ENCODE measurements around the gene PSMD4.
A peak's percentile ranks its signal among the peaks of the same experiment; 100 is the strongest.

The PSMD4 gene

GRCh38 chr1:151309811-151310323, 55.3 kb downstream of the PSMD4 start:
- no peak for DNase-seq (ENCODE audit: low read depth)

DNA sequence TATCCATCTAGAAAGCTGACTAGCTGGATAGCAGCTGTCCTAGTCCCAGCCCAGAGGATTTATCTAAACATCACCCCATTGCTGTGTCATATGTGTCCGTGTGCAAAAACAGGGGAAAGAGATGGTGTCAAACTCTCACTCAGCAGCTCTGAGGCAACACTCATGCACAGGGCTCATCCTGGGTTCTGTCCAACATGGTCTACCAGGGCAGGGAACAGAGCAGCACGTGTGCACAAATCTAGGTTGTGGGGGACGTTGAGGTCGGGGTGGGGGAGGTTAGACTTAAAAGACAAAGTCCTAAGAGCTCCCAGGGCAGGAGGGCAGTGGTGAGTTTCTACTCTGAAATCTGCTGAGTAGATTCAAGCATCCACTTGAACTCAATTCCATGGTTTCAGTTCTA, 56.5 kb downstream of the PSMD4 start:
- no peak for DNase-seq (ENCODE audit: low read depth)

- peak; percentile 61 for DNase-seq (ENCODE audit: low read depth)
Measured at GRCh38 chr1:151311589-151312331, 57.2 kb downstream of the PSMD4 start.

DNA sequence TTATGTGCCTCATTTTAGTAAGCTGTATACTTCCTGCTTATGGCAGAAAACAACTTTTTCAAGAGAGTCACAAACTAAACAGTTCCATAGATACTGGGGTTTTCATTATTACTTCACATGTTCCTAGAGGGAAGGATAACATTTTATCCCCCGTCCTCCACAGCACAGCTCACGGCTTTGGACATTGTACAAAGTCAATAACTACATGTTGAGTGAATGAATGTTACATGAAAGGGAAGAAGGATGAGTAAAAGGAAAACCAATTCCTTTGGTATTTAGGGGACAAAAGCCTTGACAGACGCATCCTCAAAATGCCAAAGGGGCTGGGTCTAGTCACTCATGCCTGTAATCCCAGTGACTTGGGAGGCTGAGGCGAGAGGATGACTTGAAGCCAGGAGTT, 57.9 kb downstream of the PSMD4 start:
- DNase-seq (ENCODE audit: low read depth) = no peak

DNA sequence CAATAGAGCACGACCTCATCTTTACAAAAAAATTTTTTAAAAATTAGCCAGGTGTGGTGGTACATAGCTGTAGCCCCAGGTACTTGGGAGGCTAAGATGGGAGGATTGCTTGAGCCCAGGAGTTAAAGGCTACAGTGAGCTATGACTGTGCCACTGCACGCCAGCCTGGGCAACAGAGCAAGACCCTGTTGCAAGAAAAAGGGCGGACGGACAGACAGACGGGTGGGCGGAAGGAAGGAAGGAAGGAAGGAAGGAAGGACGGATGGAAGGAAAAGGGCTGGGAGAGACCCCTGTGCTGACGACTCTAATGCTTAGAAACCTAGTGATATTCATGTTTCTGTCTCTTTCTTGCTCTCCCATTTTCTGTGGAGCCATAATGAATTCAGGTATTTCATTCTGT, 58.3 kb downstream of the PSMD4 start:
- DNase-seq (ENCODE audit: low read depth) = no peak

- DNase-seq (ENCODE audit: low read depth) = no peak
Measured at GRCh38 chr1:151313501-151313900, 59.0 kb downstream of the PSMD4 start.

DNA sequence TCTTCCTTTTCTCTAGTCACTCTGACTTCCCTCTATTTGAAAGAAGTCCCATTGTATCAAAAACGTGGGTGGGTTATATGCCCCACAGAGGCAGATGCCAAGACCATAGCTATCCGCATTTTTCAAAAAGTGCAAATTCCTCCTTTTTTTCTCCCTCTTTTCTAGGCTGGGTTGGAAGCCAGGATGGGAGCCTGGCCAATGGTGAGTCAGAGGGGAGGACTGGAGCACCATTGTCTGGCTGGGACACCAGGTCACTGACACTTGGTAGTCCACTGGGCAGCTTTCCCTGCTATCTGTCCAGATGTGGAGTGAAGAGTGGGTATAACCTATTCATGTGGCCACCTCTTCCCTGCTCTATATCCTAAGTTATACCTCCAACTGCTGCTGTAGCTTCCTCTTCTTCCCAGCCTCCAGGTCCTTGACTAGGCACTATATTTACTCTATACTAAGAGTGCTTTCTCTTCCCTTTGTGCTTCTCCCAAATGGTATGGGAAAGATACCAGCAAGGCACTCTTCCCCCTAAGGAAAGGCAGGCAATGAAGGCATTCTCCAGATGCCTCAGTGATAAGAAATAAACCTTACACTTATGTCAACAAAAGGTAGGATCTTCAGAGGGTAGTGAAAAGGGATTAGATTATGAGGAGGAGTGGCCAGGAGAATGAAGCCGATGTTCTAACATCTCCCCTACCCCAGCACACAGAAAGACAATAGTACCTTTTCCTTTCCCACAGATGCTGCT, 59.8 kb downstream of the PSMD4 start:
- no peak for DNase-seq (ENCODE audit: low read depth)

- DNase-seq (ENCODE audit: low read depth) = no peak
Measured at GRCh38 chr1:151315565-151316235, 61.2 kb downstream of the PSMD4 start.

Measured in T-helper 22 cell (primary cell).